Measurements from ENCODE around the gene ABCC6.
"Not testable (repeated sequence)": the region's sequence is repeated elsewhere in the genome, so short reads cannot be mapped to it uniquely, and the experiment has no call there.

Gene ABCC6

GRCh38 chr16:16182918-16183317 is 40.4 kb downstream of the ABCC6 start:
- DNase-seq (ENCODE audit: low read depth), result no peak
- in situ Hi-C loops (cut with HindIII; ENCODE audit: low sequenced_read_pairs), result no loop called here
- no peak for TF ChIP-seq CTCF (IDR thresholded peaks at IDR 0.05; ENCODE audit: low read depth, low read length, missing control alignments)
- no peak overlapping the region for H3K4me3 ChIP-seq (ENCODE audit: low read depth, low read length)

- in situ Hi-C loops (cut with HindIII; ENCODE audit: low sequenced_read_pairs); H3K4me3 ChIP-seq (ENCODE audit: low read depth, low read length); DNase-seq (ENCODE audit: low read depth): not testable (repeated sequence)
Observed at GRCh38 chr16:16181748-16182147, 41.5 kb downstream of the ABCC6 start.

GRCh38 chr16:16178455-16179162 is 44.7 kb downstream of the ABCC6 start:
- in situ Hi-C loops (cut with HindIII; ENCODE audit: low sequenced_read_pairs), result no loop called here
- TF ChIP-seq CTCF (IDR thresholded peaks at IDR 0.05; ENCODE audit: low read depth, low read length, missing control alignments), result no peak
- no peak for DNase-seq (ENCODE audit: low read depth)
- no peak overlapping the region for H3K4me3 ChIP-seq (ENCODE audit: low read depth, low read length)

- H3K4me3 ChIP-seq (ENCODE audit: low read depth, low read length), result no peak overlapping the region
- TF ChIP-seq CTCF (IDR thresholded peaks at IDR 0.05; ENCODE audit: low read depth, low read length, missing control alignments), result no peak
- no peak for DNase-seq (ENCODE audit: low read depth)
- in situ Hi-C loops (cut with HindIII; ENCODE audit: low sequenced_read_pairs), result no loop called here
Observed at GRCh38 chr16:16176328-16176727, 47.0 kb downstream of the ABCC6 start.

- no peak for TF ChIP-seq CTCF (IDR thresholded peaks at IDR 0.05; ENCODE audit: low read depth, low read length, missing control alignments)
- no peak overlapping the region for H3K4me3 ChIP-seq (ENCODE audit: low read depth, low read length)
- DNase-seq (ENCODE audit: low read depth), result no peak
- in situ Hi-C loops (cut with HindIII; ENCODE audit: low sequenced_read_pairs), result no loop called here
Observed at GRCh38 chr16:16175296-16175695, 48.0 kb downstream of the ABCC6 start.

GRCh38 chr16:16172991-16173390 is 50.3 kb downstream of the ABCC6 start:
- in situ Hi-C loops (cut with HindIII; ENCODE audit: low sequenced_read_pairs), result no loop called here
- no peak for DNase-seq (ENCODE audit: low read depth)
- no peak overlapping the region for H3K4me3 ChIP-seq (ENCODE audit: low read depth, low read length)
- no peak for TF ChIP-seq CTCF (IDR thresholded peaks at IDR 0.05; ENCODE audit: low read depth, low read length, missing control alignments)

GRCh38 chr16:16171332-16171919 is 51.9 kb downstream of the ABCC6 start:
- no peak for DNase-seq (ENCODE audit: low read depth)
- TF ChIP-seq CTCF (IDR thresholded peaks at IDR 0.05; ENCODE audit: low read depth, low read length, missing control alignments), result no peak
- in situ Hi-C loops (cut with HindIII; ENCODE audit: low sequenced_read_pairs), result no loop called here
- no peak overlapping the region for H3K4me3 ChIP-seq (ENCODE audit: low read depth, low read length)

Measured in astrocyte of the cerebellum (primary cell).